Kidney (tissue), 14 donors: ENCODE measurements around the gene FRMD1. TPM values are rescaled to one million over a fixed set of nuclear protein-coding genes. Genes with fewer than 3 reads are reported as not detected.

Experiments used
- DNase-seq, 5 donors: peaks; one replicate each; pipeline ENCODE4 v3.0.0-alpha.2; 2013 to 2020
- FAIRE-seq: peaks from 2 replicates; lab custom pipeline; 2012; peaks lifted over from hg19 to GRCh38; lab: Jason Lieb, UNC
- H3K27ac ChIP-seq, 2 donors: one replicate each; pipeline ENCODE4 v1.7.0; 2013; ENCODE audit warnings: low read depth in 2 of 2, low read length in 2 of 2, inconsistent platforms in 1 of 2
- H3K27me3 ChIP-seq: one replicate; pipeline ENCODE4 v1.7.1; 2013; ENCODE audit warnings: low read length, inconsistent platforms; ENCODE audit not compliant: control insufficient read depth, insufficient read depth
- H3K36me3 ChIP-seq, 3 donors: one replicate each; pipeline versions ENCODE4 v1.7.0 to v1.7.1; 2013; ENCODE audit warnings: low read length in 3 of 3, control low read depth in 1 of 3, inconsistent platforms in 1 of 3; ENCODE audit not compliant: insufficient read depth in 3 of 3, control insufficient read depth in 2 of 3
- H3K4me1 ChIP-seq, 3 donors: one replicate each; pipeline versions ENCODE4 v1.7.0 to v1.7.1; 2013; ENCODE audit warnings: low read length in 3 of 3, inconsistent platforms in 1 of 3, low read depth in 1 of 3; ENCODE audit not compliant: control insufficient read depth in 2 of 3, insufficient read depth in 2 of 3
- H3K4me3 ChIP-seq, 3 donors: one replicate each; pipeline versions ENCODE4 v1.7.0 to v1.8.1; 2013; ENCODE audit warnings: low read length in 3 of 3, control low read depth in 1 of 3, inconsistent platforms in 1 of 3
- H3K9ac ChIP-seq, 3 donors: one replicate each; pipeline versions ENCODE4 v1.7.0 to v1.7.1; 2013; ENCODE audit warnings: low read length in 3 of 3, control low read depth in 1 of 3, inconsistent platforms in 1 of 3
- H3K9me3 ChIP-seq, 3 donors: one replicate each; pipeline versions ENCODE4 v1.7.0 to v1.7.1; 2013; ENCODE audit warnings: low read length in 3 of 3, control low read depth in 1 of 3, inconsistent platforms in 1 of 3; ENCODE audit not compliant: control insufficient read depth in 2 of 3, insufficient read depth in 1 of 3
- CTCF ChIP-seq: IDR thresholded peaks from 3 replicates; pipeline ENCODE4 v1.5.1; 2012; ENCODE audit warnings: mild to moderate bottlenecking, moderate library complexity, borderline replicate concordance; ENCODE audit not compliant: insufficient read depth; ENCODE audit errors: extremely low read depth
- intact Hi-C: fragments of 100-400 bp; cut with DNase I; formaldehyde crosslinking; loops from one replicate; pipeline ENCODE4 v1.11.1; 2022
- polyA plus RNA-seq: library from polyadenylated mRNA; stranded (reverse); fragments of 350-450 nt; fragmentation: Illumina TruSeq; extraction: RNeasy Lipid Tissue Mini Kit (QIAGEN cat#74804); gene quantifications from one replicate; pipeline ENCODE4 v1.2.3, GENCODE V29; 2014; ENCODE audit warnings: low read depth, low replicate concordance; ENCODE audit not compliant: insufficient read depth
- total RNA-seq: library from RNA; stranded (reverse); fragmentation: NEBNext Ultra II Directional; extraction: Animal tissue kit (Norgen Biotek cat#: 25700); gene quantifications from one replicate; pipeline ENCODE4 v1.2.1, GENCODE V29; 2021
- donor health status: control.
- donor health status: control.
- donor health status: control.
- donor health status: control.
- donor health status: control.
- donor health status: DM: yes; HTN: yes; CAD: no.
- donor health status: Normal renal cell carcinoma (clear cell type).

Gene FRMD1
- total and polyA plus RNA-seq, 2 donors from 2014 or later = 1.1 to 7.5 TPM

- TF ChIP-seq CTCF = no peak
- FAIRE-seq (no peak), DNase-seq (peak in 1 of 5 donors; percentile 29)
- H3K27ac ChIP-seq = no peak overlapping the region
- H3K4me1 ChIP-seq = peaks cover 0 to 12% (median 0%) of the 10 kb centered on the region in 3 donors
- H3K4me3 ChIP-seq = no peak overlapping the region
- H3K27me3 ChIP-seq = no peaks in the 10 kb centered on the region
- intact Hi-C loops = no loop called here
- H3K9me3 ChIP-seq = no peaks in the 10 kb centered on the region
- no peaks in the 10 kb centered on the region for H3K36me3 ChIP-seq
- H3K9ac ChIP-seq = no peak overlapping the region
These were observed 23.1 kb downstream of the FRMD1 start for GRCh38 chr6:168055696-168056489.

- peaks cover 0 to 9% (median 0%) of the 10 kb centered on the region in 3 donors for H3K4me1 ChIP-seq
- no peaks in the 10 kb centered on the region for H3K9me3 ChIP-seq
- peak overlapping the region in 1 of 2 donors; percentile 22 for H3K27ac ChIP-seq
- TF ChIP-seq CTCF = no peak
- no peak overlapping the region for H3K9ac ChIP-seq
- H3K36me3 ChIP-seq = no peaks in the 10 kb centered on the region
- intact Hi-C loops = no loop called here
- DNase-seq (peak in 1 of 5 donors; percentile 86), FAIRE-seq (no peak)
- H3K27me3 ChIP-seq = no peaks in the 10 kb centered on the region
- no peak overlapping the region for H3K4me3 ChIP-seq
These were observed 24.0 kb downstream of the FRMD1 start for GRCh38 chr6:168054765-168055560.

GRCh38 chr6:168053957-168054471 lies 25.0 kb downstream of the FRMD1 start:
- H3K27ac ChIP-seq = no peak overlapping the region
- H3K4me3 ChIP-seq = no peak overlapping the region
- no peaks in the 10 kb centered on the region for H3K27me3 ChIP-seq
- DNase-seq (peak in 2 of 5 donors; percentile 43 to 59), FAIRE-seq (no peak)
- H3K9ac ChIP-seq = no peak overlapping the region
- no peaks in the 10 kb centered on the region for H3K9me3 ChIP-seq
- peaks cover 0 to 9% (median 0%) of the 10 kb centered on the region in 3 donors for H3K4me1 ChIP-seq
- no peak for TF ChIP-seq CTCF
- intact Hi-C loops = no loop called here
- H3K36me3 ChIP-seq = no peaks in the 10 kb centered on the region
